Measurements from ENCODE around the gene METTL25. TPM values are rescaled to one million over a fixed set of nuclear protein-coding genes. Genes with fewer than 3 reads are reported as not detected.
A peak's percentile ranks its signal among the peaks of the same experiment; 100 is the strongest.

METTL25 gene
- total and polyA plus RNA-seq, 4 donors = 6.1 to 30.1 (median 13.3) TPM

DNA sequence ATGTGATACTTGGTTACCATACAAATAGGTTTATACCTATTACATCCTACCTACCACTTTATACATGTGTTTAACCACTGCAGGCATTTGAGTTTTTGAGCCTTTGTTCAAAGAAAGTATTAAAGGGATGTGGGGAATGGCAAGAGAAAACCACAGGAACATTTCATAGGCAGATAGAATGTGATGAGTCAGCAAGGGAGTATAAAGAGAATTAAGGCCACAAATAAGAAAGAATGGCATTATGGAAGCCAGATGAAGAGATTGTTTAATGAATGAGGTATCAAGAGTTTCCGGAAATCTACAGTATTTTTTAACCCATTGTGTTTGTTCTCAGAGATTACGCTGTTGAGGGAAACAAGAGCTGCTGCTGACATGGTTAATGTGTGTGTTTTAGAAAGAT, 66.9 kb downstream of the METTL25 start:
- Histone ChIP-seq H3K4me3 (ENCODE audit: low read depth, low read length) (no peak overlapping the region), H3K4me1 (ENCODE audit: control insufficient read depth, insufficient read depth, low read length) (no peaks in the 10 kb centered on the region), H3K27me3 (ENCODE audit: control insufficient read depth, insufficient read depth, low read length) (no peaks in the 10 kb centered on the region), H3K27ac (ENCODE audit: low read depth, low read length) (no peak overlapping the region), H3K9me3 (ENCODE audit: control insufficient read depth, insufficient read depth, low read length) (no peaks in the 10 kb centered on the region), H3K36me3 (ENCODE audit: control insufficient read depth, insufficient read depth, low read length) (no peaks in the 10 kb centered on the region)
- no peak for DNase-seq (ENCODE audit: low read depth in 4 of 6, low spot score in 6 of 6)
- 100% methylated on average over 2 of the region's 2 CpGs for WGBS (ENCODE audit: insufficient coverage)

DNA sequence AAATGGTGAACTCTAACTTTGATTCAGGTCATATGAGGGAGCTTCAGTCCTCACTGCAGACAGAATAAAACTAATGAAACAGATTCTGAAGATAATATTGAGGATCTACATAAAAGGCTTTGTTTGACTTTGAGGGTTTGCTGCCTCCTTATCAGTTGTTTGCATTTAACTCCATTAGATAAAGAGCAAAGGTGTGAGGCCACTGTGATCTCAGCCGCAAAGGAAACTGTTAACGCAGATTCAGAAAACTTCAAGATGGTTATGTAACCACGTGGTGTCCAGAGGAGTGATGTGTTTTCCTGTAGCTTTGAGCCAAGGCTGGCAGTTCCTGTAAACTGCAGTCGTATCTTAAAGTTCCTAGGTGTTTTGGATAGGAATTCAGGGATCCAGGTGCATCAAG, 67.8 kb downstream of the METTL25 start:
- Histone ChIP-seq H3K36me3 (ENCODE audit: control insufficient read depth, insufficient read depth, low read length) (no peaks in the 10 kb centered on the region), H3K27ac (ENCODE audit: low read depth, low read length) (no peak overlapping the region), H3K9me3 (ENCODE audit: control insufficient read depth, insufficient read depth, low read length) (no peaks in the 10 kb centered on the region), H3K4me1 (ENCODE audit: control insufficient read depth, insufficient read depth, low read length) (no peaks in the 10 kb centered on the region), H3K27me3 (ENCODE audit: control insufficient read depth, insufficient read depth, low read length) (no peaks in the 10 kb centered on the region), H3K4me3 (ENCODE audit: low read depth, low read length) (no peak overlapping the region)
- 75% methylated on average over 4 of the region's 4 CpGs for WGBS (ENCODE audit: insufficient coverage)
- DNase-seq (ENCODE audit: low read depth in 4 of 6, low spot score in 6 of 6) = no peak

DNA sequence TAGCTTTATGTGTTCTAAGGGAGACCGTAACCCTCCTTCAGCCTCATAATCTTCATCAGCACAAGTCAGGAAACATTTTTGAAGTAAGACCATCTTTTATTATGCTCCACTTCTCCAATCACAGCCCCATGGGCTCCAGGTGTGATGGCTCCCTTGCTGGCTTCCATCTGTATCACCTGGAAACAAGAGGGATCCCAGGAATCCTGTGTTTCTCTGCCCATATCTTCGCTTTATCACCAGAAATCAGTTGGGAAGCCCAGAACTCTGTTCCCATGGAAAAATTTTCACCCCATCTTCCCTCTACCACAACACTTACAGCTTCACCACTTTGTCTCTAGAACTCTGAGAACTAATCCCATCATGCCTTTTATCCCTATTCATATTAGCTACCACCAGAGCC, 68.3 kb downstream of the METTL25 start:
- Histone ChIP-seq H3K27ac (ENCODE audit: low read depth, low read length) (no peak overlapping the region), H3K4me3 (ENCODE audit: low read depth, low read length) (no peak overlapping the region), H3K27me3 (ENCODE audit: control insufficient read depth, insufficient read depth, low read length) (no peaks in the 10 kb centered on the region), H3K4me1 (ENCODE audit: control insufficient read depth, insufficient read depth, low read length) (no peaks in the 10 kb centered on the region), H3K36me3 (ENCODE audit: control insufficient read depth, insufficient read depth, low read length) (no peaks in the 10 kb centered on the region), H3K9me3 (ENCODE audit: control insufficient read depth, insufficient read depth, low read length) (no peaks in the 10 kb centered on the region)
- 100% methylated on average over 1 of the region's 2 CpGs for WGBS (ENCODE audit: insufficient coverage)
- no peak for DNase-seq (ENCODE audit: low read depth in 4 of 6, low spot score in 6 of 6)

DNA sequence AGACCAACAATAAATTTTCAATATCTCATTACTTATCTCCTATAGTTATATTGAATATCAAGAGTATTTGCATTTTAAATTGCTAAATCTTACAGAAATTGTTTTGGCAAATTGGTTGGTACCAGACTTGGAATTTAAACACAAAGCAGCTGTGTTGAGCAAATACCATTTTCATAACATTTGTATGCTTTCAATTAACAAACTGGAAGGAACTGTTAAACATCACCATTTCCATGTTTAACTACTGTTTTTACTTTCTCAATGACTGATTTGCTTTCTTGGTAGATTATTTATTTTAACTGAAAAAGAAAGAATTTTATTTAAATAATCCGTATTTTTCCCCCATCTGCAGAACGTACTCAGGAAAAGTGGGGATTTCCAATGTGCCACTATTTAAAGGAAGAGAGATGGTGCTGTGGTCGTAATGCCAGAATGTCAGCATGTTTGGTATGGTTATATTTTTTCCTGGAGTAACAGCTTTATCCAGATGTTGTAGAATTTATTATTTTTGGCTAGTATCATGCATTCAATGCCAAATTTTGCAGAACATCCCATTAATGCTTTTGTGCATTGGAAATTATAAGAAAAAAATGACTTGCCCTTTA, 72.3 kb downstream of the METTL25 start:
- no peak for DNase-seq (ENCODE audit: low read depth in 4 of 6, low spot score in 6 of 6)
- Histone ChIP-seq H3K36me3 (ENCODE audit: control insufficient read depth, insufficient read depth, low read length) (no peaks in the 10 kb centered on the region), H3K4me1 (ENCODE audit: control insufficient read depth, insufficient read depth, low read length) (no peaks in the 10 kb centered on the region), H3K27ac (ENCODE audit: low read depth, low read length) (no peak overlapping the region), H3K9me3 (ENCODE audit: control insufficient read depth, insufficient read depth, low read length) (no peaks in the 10 kb centered on the region), H3K27me3 (ENCODE audit: control insufficient read depth, insufficient read depth, low read length) (no peaks in the 10 kb centered on the region), H3K4me3 (ENCODE audit: low read depth, low read length) (no peak overlapping the region)
- WGBS (ENCODE audit: insufficient coverage) = 100% methylated on average over 1 of the region's 3 CpGs

DNA sequence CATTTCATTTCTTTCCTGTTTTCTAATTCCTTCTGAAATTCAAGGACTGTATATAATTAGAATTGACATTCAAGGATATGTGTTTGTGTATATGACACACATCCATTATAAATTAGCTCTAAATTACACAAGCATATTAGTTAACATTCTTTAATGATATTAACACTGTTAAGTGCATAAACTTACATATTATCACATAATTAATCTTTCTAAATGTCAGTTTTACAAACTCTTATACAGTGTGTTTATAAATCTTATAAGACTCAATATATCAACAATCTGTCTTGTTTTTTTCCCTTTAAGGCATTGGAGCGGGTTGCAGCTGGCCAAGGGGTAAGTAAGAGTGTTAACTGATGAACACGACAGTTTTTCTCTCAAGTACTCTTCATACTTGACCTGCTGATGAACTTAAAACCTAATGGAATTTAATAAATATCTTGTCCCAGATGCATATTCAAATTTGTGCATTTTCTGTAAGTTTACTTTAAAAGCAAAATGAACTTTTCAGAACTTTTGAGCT, 76.1 kb downstream of the METTL25 start:
- Histone ChIP-seq H3K4me3 (ENCODE audit: low read depth, low read length) (no peak overlapping the region), H3K27me3 (ENCODE audit: control insufficient read depth, insufficient read depth, low read length) (no peaks in the 10 kb centered on the region), H3K4me1 (ENCODE audit: control insufficient read depth, insufficient read depth, low read length) (no peaks in the 10 kb centered on the region), H3K36me3 (ENCODE audit: control insufficient read depth, insufficient read depth, low read length) (no peaks in the 10 kb centered on the region), H3K27ac (ENCODE audit: low read depth, low read length) (no peak overlapping the region), H3K9me3 (ENCODE audit: control insufficient read depth, insufficient read depth, low read length) (no peaks in the 10 kb centered on the region)
- DNase-seq (ENCODE audit: low read depth in 4 of 6, low spot score in 6 of 6) = no peak
- WGBS (ENCODE audit: insufficient coverage) = no CpG with 5 or more reads among the region's 2 CpGs

DNA sequence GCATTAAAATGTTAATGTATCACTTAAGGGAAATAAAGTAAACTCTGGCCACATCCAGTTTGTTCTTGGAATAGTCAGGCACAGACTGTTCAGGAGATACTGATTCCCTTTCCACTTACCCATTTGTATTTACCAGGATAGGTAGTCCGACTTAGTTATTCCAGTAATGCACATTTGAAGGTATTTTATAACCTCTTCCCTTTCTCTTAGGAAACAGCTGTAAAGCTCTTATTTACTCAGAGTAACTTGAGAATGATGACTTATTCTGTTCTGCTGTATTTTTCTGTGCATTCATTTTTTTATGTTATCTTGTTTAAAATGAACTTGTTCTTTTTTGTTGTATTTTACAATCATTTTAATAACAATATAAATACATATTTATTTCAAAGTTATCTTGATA, 78.0 kb downstream of the METTL25 start:
- no peaks in the 10 kb centered on the region for H3K4me1 ChIP-seq (ENCODE audit: control insufficient read depth, insufficient read depth, low read length)
- WGBS (ENCODE audit: insufficient coverage) = no CpG with 5 or more reads among the region's 1 CpG
- H3K27ac ChIP-seq (ENCODE audit: low read depth, low read length) = no peak overlapping the region
- DNase-seq (ENCODE audit: low read depth in 4 of 6, low spot score in 6 of 6) = no peak
- no peaks in the 10 kb centered on the region for H3K9me3 ChIP-seq (ENCODE audit: control insufficient read depth, insufficient read depth, low read length)
- no peaks in the 10 kb centered on the region for H3K36me3 ChIP-seq (ENCODE audit: control insufficient read depth, insufficient read depth, low read length)
- no peaks in the 10 kb centered on the region for H3K27me3 ChIP-seq (ENCODE audit: control insufficient read depth, insufficient read depth, low read length)
- no peak overlapping the region for H3K4me3 ChIP-seq (ENCODE audit: low read depth, low read length)

DNA sequence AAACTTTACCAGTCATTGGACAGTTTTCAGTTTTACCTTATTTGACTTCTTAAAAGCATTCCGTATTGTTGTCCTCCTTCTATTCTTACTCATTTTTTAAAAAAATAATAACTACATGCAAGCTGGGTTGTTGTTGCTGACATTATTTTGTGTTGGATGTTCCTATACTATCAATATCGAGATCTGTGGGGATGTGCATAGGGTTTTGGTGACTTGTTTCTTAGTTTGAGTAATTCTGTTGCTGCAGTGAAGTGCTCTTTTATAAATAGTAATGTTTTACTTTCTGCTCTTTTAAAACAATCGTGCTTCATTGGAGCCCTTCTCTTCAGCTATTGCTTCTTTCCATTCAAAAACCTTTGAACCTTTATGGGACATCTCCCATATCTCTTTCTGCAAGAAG, 79.4 kb downstream of the METTL25 start:
- no peak overlapping the region for H3K27ac ChIP-seq (ENCODE audit: low read depth, low read length)
- no peaks in the 10 kb centered on the region for H3K27me3 ChIP-seq (ENCODE audit: control insufficient read depth, insufficient read depth, low read length)
- H3K4me3 ChIP-seq (ENCODE audit: low read depth, low read length) = no peak overlapping the region
- 100% methylated on average over 1 of the region's 3 CpGs for WGBS (ENCODE audit: insufficient coverage)
- H3K4me1 ChIP-seq (ENCODE audit: control insufficient read depth, insufficient read depth, low read length) = no peaks in the 10 kb centered on the region
- H3K9me3 ChIP-seq (ENCODE audit: control insufficient read depth, insufficient read depth, low read length) = no peaks in the 10 kb centered on the region
- no peaks in the 10 kb centered on the region for H3K36me3 ChIP-seq (ENCODE audit: control insufficient read depth, insufficient read depth, low read length)
- no peak for DNase-seq (ENCODE audit: low read depth in 4 of 6, low spot score in 6 of 6)

DNA sequence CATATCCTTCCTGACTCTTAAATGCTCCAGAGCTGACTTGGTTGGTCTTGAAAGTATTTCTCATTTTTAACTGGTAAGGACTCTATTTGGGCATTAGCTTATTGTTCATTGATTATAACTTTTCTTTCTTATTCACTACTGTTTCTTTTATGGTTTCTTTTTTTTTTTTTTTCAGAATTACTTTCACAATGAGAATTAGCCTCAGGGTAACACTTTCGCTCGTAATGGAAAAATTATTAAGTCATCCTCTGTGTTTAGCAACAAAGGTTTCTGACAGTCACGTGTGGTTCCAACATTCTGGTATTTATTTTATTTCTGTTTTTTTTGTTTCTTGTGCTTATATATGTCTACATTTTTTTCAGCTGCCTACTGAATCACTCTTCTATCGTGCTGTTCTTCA, 80.0 kb downstream of the METTL25 start:
- H3K4me1 ChIP-seq (ENCODE audit: control insufficient read depth, insufficient read depth, low read length) = no peaks in the 10 kb centered on the region
- H3K27me3 ChIP-seq (ENCODE audit: control insufficient read depth, insufficient read depth, low read length) = no peaks in the 10 kb centered on the region
- H3K4me3 ChIP-seq (ENCODE audit: low read depth, low read length) = no peak overlapping the region
- H3K27ac ChIP-seq (ENCODE audit: low read depth, low read length) = no peak overlapping the region
- no peaks in the 10 kb centered on the region for H3K36me3 ChIP-seq (ENCODE audit: control insufficient read depth, insufficient read depth, low read length)
- DNase-seq (ENCODE audit: low read depth in 4 of 6, low spot score in 6 of 6) = no peak
- WGBS (ENCODE audit: insufficient coverage) = no CpG with 5 or more reads among the region's 4 CpGs
- H3K9me3 ChIP-seq (ENCODE audit: control insufficient read depth, insufficient read depth, low read length) = no peaks in the 10 kb centered on the region

DNA sequence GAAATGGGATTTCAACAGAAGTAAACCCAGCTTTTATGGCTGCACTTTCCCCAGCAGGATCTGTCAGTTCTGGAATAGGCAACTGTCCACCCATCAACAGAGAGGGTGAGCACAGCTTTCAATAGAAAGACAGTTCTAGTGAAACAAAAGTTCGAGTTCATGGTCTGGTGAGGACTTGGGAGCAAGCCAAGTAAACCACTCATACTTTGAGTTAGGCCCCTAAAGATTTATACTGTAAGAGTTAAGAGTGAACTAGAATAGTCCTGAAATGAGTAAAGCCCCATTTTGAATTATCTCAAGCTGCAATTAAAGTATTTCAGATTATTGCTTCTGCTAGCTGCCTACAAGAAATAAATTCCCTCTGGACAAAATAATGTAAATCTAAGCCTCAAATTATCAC, 82.6 kb downstream of the METTL25 start:
- no peaks in the 10 kb centered on the region for H3K36me3 ChIP-seq (ENCODE audit: control insufficient read depth, insufficient read depth, low read length)
- no CpG with 5 or more reads among the region's 1 CpG for WGBS (ENCODE audit: insufficient coverage)
- no peak for DNase-seq (ENCODE audit: low read depth in 4 of 6, low spot score in 6 of 6)
- H3K27me3 ChIP-seq (ENCODE audit: control insufficient read depth, insufficient read depth, low read length) = no peaks in the 10 kb centered on the region
- H3K9me3 ChIP-seq (ENCODE audit: control insufficient read depth, insufficient read depth, low read length) = peaks cover 1% of the 10 kb centered on the region
- H3K4me1 ChIP-seq (ENCODE audit: control insufficient read depth, insufficient read depth, low read length) = no peaks in the 10 kb centered on the region
- no peak overlapping the region for H3K4me3 ChIP-seq (ENCODE audit: low read depth, low read length)
- no peak overlapping the region for H3K27ac ChIP-seq (ENCODE audit: low read depth, low read length)

DNA sequence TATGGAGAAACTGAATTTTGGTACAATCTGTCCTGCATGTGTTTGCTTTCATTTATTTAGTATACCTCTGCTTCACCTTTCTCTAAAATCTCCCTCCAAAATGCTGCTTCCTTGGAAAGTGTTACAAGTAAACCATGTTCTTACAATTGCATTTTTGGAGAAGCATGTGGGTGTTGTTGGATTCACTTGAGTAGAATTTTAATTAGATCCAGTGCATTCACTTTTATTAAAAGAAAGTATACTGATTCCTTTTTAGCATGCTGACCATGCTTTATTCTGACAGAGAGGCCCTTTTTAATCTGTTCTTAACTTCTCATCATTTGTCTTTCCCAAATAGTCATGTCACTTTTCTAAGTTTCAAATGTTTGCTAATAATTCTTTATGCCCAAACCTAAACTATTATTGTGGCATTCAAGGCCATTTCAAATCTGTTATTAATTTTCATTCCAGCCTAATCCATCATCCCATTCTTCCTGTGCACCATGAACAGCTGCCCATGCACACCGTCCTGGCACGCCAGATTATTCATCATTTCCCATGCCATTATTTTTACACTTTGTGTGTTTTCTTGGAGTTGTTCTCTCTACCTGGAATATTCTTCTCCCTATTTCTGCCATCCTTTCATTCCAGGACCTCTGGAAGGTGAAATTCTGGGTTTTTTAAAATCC, 90.7 kb downstream of the METTL25 start:
- H3K36me3 ChIP-seq (ENCODE audit: control insufficient read depth, insufficient read depth, low read length) = no peaks in the 10 kb centered on the region
- H3K27me3 ChIP-seq (ENCODE audit: control insufficient read depth, insufficient read depth, low read length) = no peaks in the 10 kb centered on the region
- peak in 5 of 6 donors; percentile 3 to 57 (median 17) for DNase-seq (ENCODE audit: low read depth in 4 of 6, low spot score in 6 of 6)
- H3K27ac ChIP-seq (ENCODE audit: low read depth, low read length) = peak overlapping the region; percentile 53
- no CpG with 5 or more reads among the region's 2 CpGs for WGBS (ENCODE audit: insufficient coverage)
- H3K9me3 ChIP-seq (ENCODE audit: control insufficient read depth, insufficient read depth, low read length) = no peaks in the 10 kb centered on the region
- H3K4me3 ChIP-seq (ENCODE audit: low read depth, low read length) = no peak overlapping the region
- no peaks in the 10 kb centered on the region for H3K4me1 ChIP-seq (ENCODE audit: control insufficient read depth, insufficient read depth, low read length)

Data from spinal cord (tissue), 10 donors.